ENCODE results near the gene ESAM. TPM values are rescaled to one million over a fixed set of nuclear protein-coding genes. Genes with fewer than 3 reads are reported as not detected.

ESAM gene
- total RNA-seq, 3 donors from 2014 or later (not counting 1 experiment from before 2014, with no cell fraction given), result 1.2 to 2.2 (median 1.5) TPM

GRCh38 chr11:124800226-124800929, 38.3 kb upstream of the ESAM start, which contains the start of gene MSANTD2:
Gene MSANTD2, minus strand, starts transcription at chr11:124800406. Its CDS starts 26 bp downstream, at chr11:124800380.
- peak within 1 kb of the TSS; percentile 93 for H3K4me3 Mint-ChIP-seq
- H3K36me3 Mint-ChIP-seq, result no peaks in the 10 kb centered on the region
- no peak for TF ChIP-seq CTCF (IDR thresholded peaks at IDR 0.05)
- Histone ChIP-seq H3K9me3 (ENCODE audit: control insufficient read depth, insufficient read depth, low read length) (no peaks in the 10 kb centered on the region), H3K36me3 (ENCODE audit: control insufficient read depth, insufficient read depth, low read length) (no peaks in the 10 kb centered on the region), H3K27me3 (ENCODE audit: control insufficient read depth, insufficient read depth, low read length) (no peaks in the 10 kb centered on the region), H3K4me1 (ENCODE audit: control insufficient read depth, insufficient read depth, low read length) (peaks cover 13% of the 10 kb centered on the region), H3K4me3 (ENCODE audit: low read length) (peak within 1 kb of the TSS; percentile 86), H3K27ac (ENCODE audit: low read length) (peak within 1 kb of the TSS; percentile 96)
- peak; percentile 87 for DNase-seq
- ATAC-seq, result peak; percentile 85 to 95 (median 92)
- 0% methylated on average over 51 of the region's 62 CpGs for WGBS (ENCODE audit: insufficient coverage)
- intact Hi-C loops (cut with micrococcal nuclease), result no loop called here
- H3K27ac Mint-ChIP-seq, result peak within 1 kb of the TSS; percentile 88 to 97
- no peaks in the 10 kb centered on the region for H3K9me3 Mint-ChIP-seq
- no peaks in the 10 kb centered on the region for H3K27me3 Mint-ChIP-seq (ENCODE audit: low read depth in 2 of 2)
- H3K4me1 Mint-ChIP-seq, result peaks cover 16 to 23% of the 10 kb centered on the region in 2 donors

GRCh38 chr11:124799348-124800225, 37.5 kb upstream of the ESAM start:
- Histone ChIP-seq H3K4me1 (ENCODE audit: control insufficient read depth, insufficient read depth, low read length) (peaks cover 13% of the 10 kb centered on the region), H3K4me3 (ENCODE audit: low read length) (peak overlapping the region; percentile 86), H3K27ac (ENCODE audit: low read length) (peak overlapping the region; percentile 96), H3K9me3 (ENCODE audit: control insufficient read depth, insufficient read depth, low read length) (no peaks in the 10 kb centered on the region), H3K27me3 (ENCODE audit: control insufficient read depth, insufficient read depth, low read length) (no peaks in the 10 kb centered on the region), H3K36me3 (ENCODE audit: control insufficient read depth, insufficient read depth, low read length) (no peaks in the 10 kb centered on the region)
- Mint-ChIP-seq H3K4me1 (peaks cover 16 to 23% of the 10 kb centered on the region in 2 donors), H3K36me3 (no peaks in the 10 kb centered on the region), H3K27me3 (ENCODE audit: low read depth in 2 of 2) (no peaks in the 10 kb centered on the region), H3K9me3 (no peaks in the 10 kb centered on the region), H3K27ac (peak overlapping the region; percentile 88 to 97), H3K4me3 (peak overlapping the region; percentile 93)
- under 1% methylated on average over 83 of the region's 83 CpGs for whole genome bisulfite sequencing (ENCODE audit: insufficient coverage)
- peak; percentile 18 to 68 for DNase-seq
- intact Hi-C loops (cut with micrococcal nuclease), result loop anchor here (2.0 kb wide), 1 partner anchor 37 kb away; the partner anchor contains the start of gene ESAM
- peak; percentile 52 to 63 (median 54) for ATAC-seq
- no peak for TF ChIP-seq CTCF (IDR thresholded peaks at IDR 0.05)

GRCh38 chr11:124798991-124799347, 36.9 kb upstream of the ESAM start:
- WGBS (ENCODE audit: insufficient coverage), result 8% methylated on average over 8 of the region's 8 CpGs

More at GRCh38 chr11:124798991-124799347, 36.9 kb upstream of the ESAM start:
- peak overlapping the region; percentile 96 for H3K27ac ChIP-seq (ENCODE audit: low read length)
- Mint-ChIP-seq H3K9me3 (no peaks in the 10 kb centered on the region), H3K4me3 (peak overlapping the region; percentile 93), H3K27me3 (ENCODE audit: low read depth in 2 of 2) (no peaks in the 10 kb centered on the region), H3K27ac (peak overlapping the region; percentile 88 to 97), H3K4me1 (peaks cover 16 to 23% of the 10 kb centered on the region in 2 donors), H3K36me3 (no peaks in the 10 kb centered on the region)
- H3K4me3 ChIP-seq (ENCODE audit: low read length), result peak overlapping the region; percentile 86
- intact Hi-C loops (cut with micrococcal nuclease), result loop anchor here (2.0 kb wide), 1 partner anchor 36 kb away; the partner anchor contains the start of gene ESAM
- H3K9me3 ChIP-seq (ENCODE audit: control insufficient read depth, insufficient read depth, low read length), result no peaks in the 10 kb centered on the region
- peaks cover 13% of the 10 kb centered on the region for H3K4me1 ChIP-seq (ENCODE audit: control insufficient read depth, insufficient read depth, low read length)
- no peak for TF ChIP-seq CTCF (IDR thresholded peaks at IDR 0.05)
- H3K27me3 ChIP-seq (ENCODE audit: control insufficient read depth, insufficient read depth, low read length), result no peaks in the 10 kb centered on the region
- ATAC-seq (no peak), DNase-seq (peak in 1 of 2 donors; percentile 33)
- H3K36me3 ChIP-seq (ENCODE audit: control insufficient read depth, insufficient read depth, low read length), result no peaks in the 10 kb centered on the region
